ENCODE data around the gene DHRS13. TPM values are rescaled to one million over a fixed set of nuclear protein-coding genes. Genes with fewer than 3 reads are reported as not detected.

Gene DHRS13
- total and polyA plus RNA-seq, 10 of the 15 experiments (the other 5 are each of a cell fraction or from before 2014, with no cell fraction given) = 0.18 to 55.2 (median 31.3) TPM; not detected in 1

DNA sequence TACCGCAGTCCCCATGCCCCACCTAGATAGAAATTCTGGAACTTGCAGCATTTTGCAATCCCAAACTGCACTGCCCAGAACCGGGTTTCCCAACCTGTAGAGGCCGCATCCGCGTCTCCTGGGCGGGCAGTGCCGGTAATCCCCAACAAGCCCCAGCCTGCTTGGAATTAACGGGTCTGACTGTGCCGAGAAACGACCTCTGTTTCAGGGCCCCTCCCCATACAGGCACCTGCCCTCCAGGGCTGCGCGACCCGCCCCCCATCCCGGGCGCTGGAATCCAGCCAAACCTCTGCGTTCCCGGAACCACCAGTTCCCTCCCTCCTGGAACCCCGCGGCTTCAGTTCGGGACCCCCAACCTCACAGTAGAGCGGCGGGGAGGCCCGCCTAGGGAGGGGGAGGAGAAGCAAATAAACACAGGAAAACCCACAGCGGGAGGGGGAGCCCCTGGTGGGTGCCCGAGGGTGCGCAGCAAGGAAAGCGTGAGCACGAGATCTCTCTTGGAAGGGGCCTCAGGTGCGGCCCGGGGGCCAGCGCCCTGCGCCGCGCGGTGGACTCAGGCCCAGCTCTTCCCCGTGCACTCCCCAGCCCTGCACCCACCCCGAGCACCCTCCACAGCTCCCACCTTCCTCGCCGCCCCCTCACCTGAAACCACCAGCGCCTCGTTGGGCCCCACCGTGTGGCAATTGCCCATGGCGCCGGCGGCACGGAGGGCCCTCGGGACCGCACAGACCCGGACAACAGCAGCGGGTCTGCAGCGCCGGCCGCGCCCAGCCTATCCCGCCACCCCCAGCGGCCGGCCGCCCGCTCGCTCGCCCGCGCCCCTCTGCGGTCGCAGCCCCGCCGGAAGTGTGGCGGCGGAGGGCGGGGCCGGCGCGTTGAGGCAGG is 5.8 kb downstream of the DHRS13 start, which contains the start of gene FLOT2 (continued):
- TF ChIP-seq IKZF1 (conservative IDR thresholded peaks at IDR 0.05) = peak; percentile 90
- TF ChIP-seq SMC3 (IDR thresholded peaks at IDR 0.05; ENCODE audit: borderline replicate concordance, low read length) = no peak
- no peak for TF ChIP-seq SMAD5 (IDR thresholded peaks at IDR 0.05; ENCODE audit: low read depth)
- TF ChIP-seq, protein P1, sequence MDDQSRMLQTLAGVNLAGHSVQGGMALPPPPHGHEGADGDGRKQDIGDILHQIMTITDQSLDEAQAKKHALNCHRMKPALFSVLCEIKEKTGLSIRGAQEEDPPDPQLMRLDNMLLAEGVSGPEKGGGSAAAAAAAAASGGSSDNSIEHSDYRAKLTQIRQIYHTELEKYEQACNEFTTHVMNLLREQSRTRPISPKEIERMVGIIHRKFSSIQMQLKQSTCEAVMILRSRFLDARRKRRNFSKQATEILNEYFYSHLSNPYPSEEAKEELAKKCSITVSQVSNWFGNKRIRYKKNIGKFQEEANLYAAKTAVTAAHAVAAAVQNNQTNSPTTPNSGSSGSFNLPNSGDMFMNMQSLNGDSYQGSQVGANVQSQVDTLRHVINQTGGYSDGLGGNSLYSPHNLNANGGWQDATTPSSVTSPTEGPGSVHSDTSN (IDR thresholded peaks at IDR 0.05; ENCODE audit: insufficient replicate concordance, low read depth, low read length) = no peak
- TF ChIP-seq IKZF2 (IDR thresholded peaks at IDR 0.05) = peak; percentile 74 to 79
- TF ChIP-seq RFX5 (IDR thresholded peaks at IDR 0.05; ENCODE audit: low read depth, low read length) = no peak
- TF ChIP-seq EZH2 (IDR thresholded peaks at IDR 0.05; ENCODE audit: borderline replicate concordance, control insufficient read depth, low read depth, low read length) = no peak
- TF ChIP-seq, protein P2, sequence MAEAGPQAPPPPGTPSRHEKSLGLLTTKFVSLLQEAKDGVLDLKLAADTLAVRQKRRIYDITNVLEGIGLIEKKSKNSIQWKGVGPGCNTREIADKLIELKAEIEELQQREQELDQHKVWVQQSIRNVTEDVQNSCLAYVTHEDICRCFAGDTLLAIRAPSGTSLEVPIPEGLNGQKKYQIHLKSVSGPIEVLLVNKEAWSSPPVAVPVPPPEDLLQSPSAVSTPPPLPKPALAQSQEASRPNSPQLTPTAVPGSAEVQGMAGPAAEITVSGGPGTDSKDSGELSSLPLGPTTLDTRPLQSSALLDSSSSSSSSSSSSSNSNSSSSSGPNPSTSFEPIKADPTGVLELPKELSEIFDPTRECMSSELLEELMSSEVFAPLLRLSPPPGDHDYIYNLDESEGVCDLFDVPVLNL (IDR thresholded peaks at IDR 0.05; ENCODE audit: low read depth, low read length) = no peak
- TF ChIP-seq, protein P3, sequence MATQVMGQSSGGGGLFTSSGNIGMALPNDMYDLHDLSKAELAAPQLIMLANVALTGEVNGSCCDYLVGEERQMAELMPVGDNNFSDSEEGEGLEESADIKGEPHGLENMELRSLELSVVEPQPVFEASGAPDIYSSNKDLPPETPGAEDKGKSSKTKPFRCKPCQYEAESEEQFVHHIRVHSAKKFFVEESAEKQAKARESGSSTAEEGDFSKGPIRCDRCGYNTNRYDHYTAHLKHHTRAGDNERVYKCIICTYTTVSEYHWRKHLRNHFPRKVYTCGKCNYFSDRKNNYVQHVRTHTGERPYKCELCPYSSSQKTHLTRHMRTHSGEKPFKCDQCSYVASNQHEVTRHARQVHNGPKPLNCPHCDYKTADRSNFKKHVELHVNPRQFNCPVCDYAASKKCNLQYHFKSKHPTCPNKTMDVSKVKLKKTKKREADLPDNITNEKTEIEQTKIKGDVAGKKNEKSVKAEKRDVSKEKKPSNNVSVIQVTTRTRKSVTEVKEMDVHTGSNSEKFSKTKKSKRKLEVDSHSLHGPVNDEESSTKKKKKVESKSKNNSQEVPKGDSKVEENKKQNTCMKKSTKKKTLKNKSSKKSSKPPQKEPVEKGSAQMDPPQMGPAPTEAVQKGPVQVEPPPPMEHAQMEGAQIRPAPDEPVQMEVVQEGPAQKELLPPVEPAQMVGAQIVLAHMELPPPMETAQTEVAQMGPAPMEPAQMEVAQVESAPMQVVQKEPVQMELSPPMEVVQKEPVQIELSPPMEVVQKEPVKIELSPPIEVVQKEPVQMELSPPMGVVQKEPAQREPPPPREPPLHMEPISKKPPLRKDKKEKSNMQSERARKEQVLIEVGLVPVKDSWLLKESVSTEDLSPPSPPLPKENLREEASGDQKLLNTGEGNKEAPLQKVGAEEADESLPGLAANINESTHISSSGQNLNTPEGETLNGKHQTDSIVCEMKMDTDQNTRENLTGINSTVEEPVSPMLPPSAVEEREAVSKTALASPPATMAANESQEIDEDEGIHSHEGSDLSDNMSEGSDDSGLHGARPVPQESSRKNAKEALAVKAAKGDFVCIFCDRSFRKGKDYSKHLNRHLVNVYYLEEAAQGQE (IDR thresholded peaks at IDR 0.05; ENCODE audit: low read depth, low read length) = no peak
- peak; percentile 39; the same call in 1 of the 2 replicates for TF ChIP-seq BMI1 (IDR thresholded peaks at IDR 0.05; ENCODE audit: borderline replicate concordance)
- no peak for TF ChIP-seq HCFC1 (IDR thresholded peaks at IDR 0.05; ENCODE audit: low read length)
- peak; percentile 99 for TF ChIP-seq GATAD2B (conservative IDR thresholded peaks at IDR 0.05; ENCODE audit: low read depth)
- TF ChIP-seq YY1 (IDR thresholded peaks at IDR 0.05; ENCODE audit: low read depth, low read length) = peak; percentile 59
- no peak for TF ChIP-seq MTA3 (IDR thresholded peaks at IDR 0.05; ENCODE audit: borderline replicate concordance, low read length)
- TF ChIP-seq, protein P4, sequence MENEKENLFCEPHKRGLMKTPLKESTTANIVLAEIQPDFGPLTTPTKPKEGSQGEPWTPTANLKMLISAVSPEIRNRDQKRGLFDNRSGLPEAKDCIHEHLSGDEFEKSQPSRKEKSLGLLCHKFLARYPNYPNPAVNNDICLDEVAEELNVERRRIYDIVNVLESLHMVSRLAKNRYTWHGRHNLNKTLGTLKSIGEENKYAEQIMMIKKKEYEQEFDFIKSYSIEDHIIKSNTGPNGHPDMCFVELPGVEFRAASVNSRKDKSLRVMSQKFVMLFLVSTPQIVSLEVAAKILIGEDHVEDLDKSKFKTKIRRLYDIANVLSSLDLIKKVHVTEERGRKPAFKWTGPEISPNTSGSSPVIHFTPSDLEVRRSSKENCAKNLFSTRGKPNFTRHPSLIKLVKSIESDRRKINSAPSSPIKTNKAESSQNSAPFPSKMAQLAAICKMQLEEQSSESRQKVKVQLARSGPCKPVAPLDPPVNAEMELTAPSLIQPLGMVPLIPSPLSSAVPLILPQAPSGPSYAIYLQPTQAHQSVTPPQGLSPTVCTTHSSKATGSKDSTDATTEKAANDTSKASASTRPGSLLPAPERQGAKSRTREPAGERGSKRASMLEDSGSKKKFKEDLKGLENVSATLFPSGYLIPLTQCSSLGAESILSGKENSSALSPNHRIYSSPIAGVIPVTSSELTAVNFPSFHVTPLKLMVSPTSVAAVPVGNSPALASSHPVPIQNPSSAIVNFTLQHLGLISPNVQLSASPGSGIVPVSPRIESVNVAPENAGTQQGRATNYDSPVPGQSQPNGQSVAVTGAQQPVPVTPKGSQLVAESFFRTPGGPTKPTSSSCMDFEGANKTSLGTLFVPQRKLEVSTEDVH (IDR thresholded peaks at IDR 0.05; ENCODE audit: low read depth, partially characterized antibody) = no peak
- TF ChIP-seq, protein P5, sequence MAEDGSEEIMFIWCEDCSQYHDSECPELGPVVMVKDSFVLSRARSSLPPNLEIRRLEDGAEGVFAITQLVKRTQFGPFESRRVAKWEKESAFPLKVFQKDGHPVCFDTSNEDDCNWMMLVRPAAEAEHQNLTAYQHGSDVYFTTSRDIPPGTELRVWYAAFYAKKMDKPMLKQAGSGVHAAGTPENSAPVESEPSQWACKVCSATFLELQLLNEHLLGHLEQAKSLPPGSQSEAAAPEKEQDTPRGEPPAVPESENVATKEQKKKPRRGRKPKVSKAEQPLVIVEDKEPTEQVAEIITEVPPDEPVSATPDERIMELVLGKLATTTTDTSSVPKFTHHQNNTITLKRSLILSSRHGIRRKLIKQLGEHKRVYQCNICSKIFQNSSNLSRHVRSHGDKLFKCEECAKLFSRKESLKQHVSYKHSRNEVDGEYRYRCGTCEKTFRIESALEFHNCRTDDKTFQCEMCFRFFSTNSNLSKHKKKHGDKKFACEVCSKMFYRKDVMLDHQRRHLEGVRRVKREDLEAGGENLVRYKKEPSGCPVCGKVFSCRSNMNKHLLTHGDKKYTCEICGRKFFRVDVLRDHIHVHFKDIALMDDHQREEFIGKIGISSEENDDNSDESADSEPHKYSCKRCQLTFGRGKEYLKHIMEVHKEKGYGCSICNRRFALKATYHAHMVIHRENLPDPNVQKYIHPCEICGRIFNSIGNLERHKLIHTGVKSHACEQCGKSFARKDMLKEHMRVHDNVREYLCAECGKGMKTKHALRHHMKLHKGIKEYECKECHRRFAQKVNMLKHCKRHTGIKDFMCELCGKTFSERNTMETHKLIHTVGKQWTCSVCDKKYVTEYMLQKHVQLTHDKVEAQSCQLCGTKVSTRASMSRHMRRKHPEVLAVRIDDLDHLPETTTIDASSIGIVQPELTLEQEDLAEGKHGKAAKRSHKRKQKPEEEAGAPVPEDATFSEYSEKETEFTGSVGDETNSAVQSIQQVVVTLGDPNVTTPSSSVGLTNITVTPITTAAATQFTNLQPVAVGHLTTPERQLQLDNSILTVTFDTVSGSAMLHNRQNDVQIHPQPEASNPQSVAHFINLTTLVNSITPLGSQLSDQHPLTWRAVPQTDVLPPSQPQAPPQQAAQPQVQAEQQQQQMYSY (CRISPR knock-in tag; IDR thresholded peaks at IDR 0.05) = no peak

Measured in GM12878 (cell line).